NCI-H187 treated with DMSO at 0.1 percent for 48 hours (cell line): Measurements from ENCODE around the gene TMEM121B.
"Not testable (repeated sequence)": the region's sequence is repeated elsewhere in the genome, so short reads cannot be mapped to it uniquely, and the experiment has no call there.

Experiments
- DNase-seq: peaks from one replicate; lab custom pipeline; 2025; lab: John Stamatoyannopoulos, UW

TMEM121B gene

DNA sequence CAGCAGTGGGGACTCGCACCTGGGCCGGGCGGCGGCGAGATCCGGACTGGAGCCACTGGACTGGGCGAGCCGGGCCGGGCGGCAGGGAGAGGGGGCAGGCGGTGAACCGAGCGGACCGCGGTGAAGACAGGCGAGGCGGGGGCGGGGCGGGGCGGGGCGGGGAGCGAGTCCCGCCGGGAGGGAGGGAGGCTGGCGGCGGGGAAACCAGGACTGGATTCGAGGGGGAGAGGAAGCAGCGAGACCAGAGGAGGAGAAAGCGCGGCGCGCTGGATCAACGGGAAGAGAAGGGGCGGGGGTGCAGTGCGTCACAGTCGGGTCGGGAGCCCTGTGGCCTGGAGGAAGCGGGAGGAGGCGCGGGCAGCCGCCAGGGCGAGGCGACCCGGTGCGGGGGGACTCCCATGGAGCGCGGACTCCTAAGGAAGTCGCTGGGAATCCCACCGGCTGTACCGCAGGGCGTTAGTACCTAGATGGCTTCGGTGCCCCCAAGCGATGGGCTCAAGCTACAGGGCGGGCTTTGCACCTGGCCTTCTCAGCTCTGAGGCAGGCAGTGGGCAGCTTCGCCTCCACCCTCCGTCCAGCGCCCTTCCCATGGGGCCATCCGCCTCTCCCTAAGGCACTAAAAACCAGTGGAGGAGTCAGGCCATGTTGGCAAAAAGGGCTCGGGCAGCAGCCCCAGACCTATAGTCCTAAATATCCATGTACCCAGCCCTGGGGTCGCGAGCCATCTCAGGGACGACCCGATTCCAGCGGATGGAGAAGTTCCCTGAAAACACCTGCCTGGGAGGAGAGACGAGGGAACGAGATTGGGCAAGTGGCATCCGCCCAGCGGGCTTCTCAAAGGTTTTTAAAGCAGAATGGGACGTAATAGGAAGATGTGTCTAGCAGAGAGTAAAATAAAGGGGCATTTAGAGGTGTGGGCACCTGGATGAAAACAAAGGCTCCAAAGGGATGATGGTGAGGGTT, at the start of gene TMEM121B:
TMEM121B (minus strand) TSS at position 128 of the 963 bp plus-strand sequence. CDS start 233 bp downstream, outside the sequence.
- no peak for DNase-seq

GRCh38 chr22:17167486-17167885, 46.3 kb upstream of the TMEM121B start:
- no peak for DNase-seq

DNA sequence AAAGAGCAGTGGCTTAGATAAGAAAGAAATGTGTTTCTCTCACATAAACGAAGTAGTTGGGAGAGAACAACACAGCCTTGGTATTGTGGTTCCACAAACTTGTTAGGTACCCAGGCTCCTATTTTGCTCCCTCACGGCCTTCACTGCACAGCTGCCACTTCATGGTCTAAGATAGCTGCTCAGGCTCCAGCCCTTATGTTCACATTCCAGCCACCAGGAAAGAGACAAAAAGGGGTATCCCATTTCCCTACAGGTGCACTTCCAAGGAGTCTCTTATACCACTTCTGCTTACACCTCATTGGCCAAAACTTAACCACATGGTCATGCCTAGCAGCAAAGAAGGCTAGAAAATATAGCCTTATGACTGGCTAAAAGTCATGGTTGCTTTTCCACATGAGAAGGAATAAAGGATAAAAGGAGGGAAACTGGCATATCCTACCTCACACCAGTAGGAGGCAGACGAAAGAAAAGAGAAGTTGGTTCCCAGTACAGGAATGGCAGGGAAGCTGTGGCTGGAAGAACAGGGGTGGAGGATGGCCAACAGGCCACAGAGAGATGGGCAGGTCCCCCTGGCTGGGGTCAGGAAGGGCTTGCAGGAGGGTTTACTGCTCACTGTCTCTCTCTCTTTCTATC, 43.3 kb upstream of the TMEM121B start:
- DNase-seq: no peak

GRCh38 chr22:17162731-17163130, 41.6 kb upstream of the TMEM121B start:
- DNase-seq: no peak

GRCh38 chr22:17161991-17162390, 40.8 kb upstream of the TMEM121B start:
- DNase-seq: no peak

GRCh38 chr22:17159504-17159951, 38.4 kb upstream of the TMEM121B start:
- no peak for DNase-seq

DNA sequence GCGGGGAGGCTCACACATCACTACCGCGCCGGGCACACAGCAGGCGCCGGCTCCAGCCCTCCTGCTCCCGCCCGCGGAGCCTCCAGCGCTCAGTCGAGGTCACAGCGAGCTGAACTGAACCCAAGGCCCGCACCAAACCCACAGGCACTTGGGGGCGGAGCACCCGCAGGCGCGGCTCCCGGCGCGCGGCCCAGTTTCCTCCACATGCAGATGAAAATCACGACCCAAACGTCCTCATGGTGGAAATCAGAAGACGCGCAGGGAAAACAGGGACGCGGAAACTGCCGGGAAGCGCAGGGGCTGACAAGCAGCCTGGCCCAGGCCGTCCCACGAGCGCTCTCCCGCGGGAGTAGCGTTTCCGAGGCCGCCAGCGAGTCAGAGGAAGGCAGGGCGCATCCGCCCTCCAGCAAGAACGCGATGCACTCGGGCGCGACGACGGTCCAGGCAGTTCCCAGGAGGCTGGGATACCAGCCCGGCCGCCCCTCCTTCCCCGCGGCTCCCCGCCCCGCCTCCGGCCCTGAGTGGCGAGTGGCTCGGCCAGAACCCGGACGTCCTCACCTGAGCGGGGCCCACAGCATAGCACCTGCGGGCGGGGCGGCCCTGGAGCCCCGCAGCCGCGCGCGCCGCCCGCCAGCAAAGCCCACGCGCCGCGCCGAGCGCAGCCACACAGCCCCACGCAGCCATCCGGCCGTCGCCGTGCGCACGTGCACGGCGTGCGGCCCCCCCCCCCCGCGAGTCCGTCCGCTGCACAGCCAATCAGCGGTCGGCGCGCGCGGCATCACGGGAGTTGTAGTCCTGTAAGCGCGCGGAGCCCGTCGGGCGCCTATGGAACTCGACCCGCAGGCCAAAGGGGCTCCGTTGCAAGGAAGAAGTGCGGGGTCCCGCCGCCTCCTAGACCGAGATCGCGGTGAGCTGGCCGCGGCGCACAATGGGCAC, 37.7 kb upstream of the TMEM121B start, which contains the start of gene HDHD5:
HDHD5 (minus strand) TSS at position 710 of the 936 bp plus-strand sequence; CDS start at position 684, 26 bp downstream.
- DNase-seq: no peak

GRCh38 chr22:17158176-17158567, 37.0 kb upstream of the TMEM121B start:
- no peak for DNase-seq

DNA sequence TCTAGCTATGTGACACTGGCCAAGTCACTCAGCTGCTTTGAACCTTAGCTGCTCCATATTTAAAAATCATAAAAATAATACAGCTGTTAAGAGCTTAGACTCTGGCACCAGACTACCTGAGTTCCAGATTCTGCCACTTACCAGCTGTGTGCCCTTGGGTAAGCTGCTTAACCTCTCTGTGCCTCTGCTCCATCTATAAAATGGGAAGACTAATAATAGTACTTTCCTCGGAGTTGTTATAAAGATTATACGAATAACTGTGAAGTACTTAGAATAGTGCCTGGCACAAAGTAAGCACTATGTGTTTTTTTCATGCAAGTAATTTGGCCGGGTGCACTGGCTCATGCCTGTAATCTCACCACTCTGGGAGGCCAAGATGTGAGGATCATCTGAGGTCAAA, 36.6 kb upstream of the TMEM121B start:
- DNase-seq: no peak

DNA sequence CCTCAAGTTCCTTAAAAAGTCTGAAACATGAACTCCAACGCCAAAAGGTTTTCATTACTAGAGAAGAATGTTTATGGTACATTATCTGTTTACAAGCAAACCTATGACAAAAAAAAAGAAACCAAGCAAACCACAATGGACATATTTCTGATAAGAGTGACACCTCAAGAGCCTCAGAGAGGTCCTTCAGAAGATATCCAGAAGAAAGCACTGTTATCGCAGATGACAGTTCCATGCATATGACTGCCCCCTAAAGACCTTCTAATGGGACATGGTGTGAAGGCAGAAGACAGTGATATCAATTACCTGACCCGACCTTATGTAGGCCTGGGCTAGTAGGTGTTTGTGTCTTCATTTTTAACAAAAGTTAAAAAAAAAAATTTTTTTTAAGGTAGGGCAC, 34.8 kb upstream of the TMEM121B start:
- DNase-seq: no peak

- DNase-seq: no peak
Measured at GRCh38 chr22:17152971-17153370, 31.8 kb upstream of the TMEM121B start.

- no peak for DNase-seq
Measured at GRCh38 chr22:17152340-17152739, 31.2 kb upstream of the TMEM121B start.

GRCh38 chr22:17149076-17149815, 28.1 kb upstream of the TMEM121B start:
- DNase-seq: no peak

DNA sequence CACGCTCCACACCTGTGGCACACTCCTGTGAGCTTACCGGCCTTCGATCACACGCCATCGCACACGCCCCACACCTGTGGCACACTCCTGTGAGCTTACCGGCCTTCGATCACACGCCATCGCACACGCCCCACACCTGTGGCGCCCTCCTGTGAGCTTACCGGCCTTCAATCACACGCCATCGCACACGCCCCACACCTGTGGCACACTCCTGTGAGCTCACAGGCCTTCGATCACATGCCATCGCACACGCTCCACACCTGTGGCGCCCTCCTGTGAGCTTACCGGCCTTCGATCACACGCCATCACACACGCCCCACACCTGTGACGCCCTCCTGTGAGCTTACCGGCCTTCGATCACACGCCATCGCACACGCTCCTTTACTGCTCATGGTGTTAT, 26.3 kb upstream of the TMEM121B start:
- DNase-seq: not testable (repeated sequence)

GRCh38 chr22:17145021-17145680, 24.0 kb upstream of the TMEM121B start:
- no peak for DNase-seq

DNA sequence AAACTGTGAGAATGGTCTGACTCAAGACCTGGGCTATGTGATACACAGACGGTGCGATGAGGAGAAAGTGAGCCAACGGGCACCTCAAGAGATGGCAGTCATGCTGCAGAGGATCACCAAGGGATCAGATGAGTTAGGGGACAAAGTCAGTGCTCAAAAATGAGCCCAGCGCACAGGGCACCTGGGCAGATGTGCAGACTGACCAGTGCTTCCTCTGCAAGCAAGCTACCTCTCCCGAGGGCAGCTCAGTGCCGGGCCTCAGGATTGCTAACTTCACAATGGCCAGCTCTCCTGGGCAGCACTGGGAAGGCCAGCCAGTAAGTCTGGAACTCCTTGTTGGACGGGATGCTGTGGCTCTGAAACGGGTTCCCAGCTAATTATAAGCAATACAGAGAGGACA, 22.7 kb upstream of the TMEM121B start:
- no peak for DNase-seq

DNA sequence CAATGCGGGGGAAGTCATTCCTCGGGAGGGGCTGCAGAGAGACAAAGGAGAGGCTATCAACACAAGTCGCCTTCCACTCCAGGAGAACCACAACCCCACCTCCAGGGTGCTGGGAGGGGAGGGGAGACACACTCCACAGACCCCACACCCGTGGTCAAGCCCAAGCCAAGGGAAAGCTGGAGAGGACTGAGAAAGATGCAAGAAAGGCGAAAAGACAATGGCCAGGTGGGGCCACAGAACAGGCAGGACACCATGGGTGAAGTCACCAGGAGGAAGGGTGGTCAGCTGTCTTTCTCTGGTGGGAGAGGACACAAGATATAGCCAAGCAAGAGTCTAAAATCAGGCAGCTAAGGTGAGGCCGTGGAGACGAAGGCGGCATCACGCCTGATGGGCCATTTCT, 21.9 kb upstream of the TMEM121B start:
- no peak for DNase-seq

- DNase-seq: no peak
Measured at GRCh38 chr22:17140826-17141766, 19.9 kb upstream of the TMEM121B start.

DNA sequence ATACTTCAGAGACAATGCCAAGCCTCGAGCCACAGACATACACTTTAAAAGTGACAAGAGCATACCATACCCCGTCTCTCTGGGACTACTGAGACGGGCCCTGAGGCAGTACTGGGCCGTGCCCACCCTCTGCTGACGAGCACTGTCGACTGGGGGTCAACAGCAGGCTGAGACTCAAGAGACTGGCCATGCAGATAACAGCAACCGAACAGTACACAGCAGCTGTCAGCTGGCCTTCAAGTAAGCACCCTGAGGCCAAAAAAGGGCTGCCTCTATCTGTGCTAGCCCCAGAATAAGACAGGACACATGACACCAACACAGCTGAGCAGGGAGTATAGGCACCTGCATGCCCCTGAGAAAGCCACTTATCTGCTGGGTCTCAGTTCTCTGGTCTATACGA, 18.9 kb upstream of the TMEM121B start:
- no peak for DNase-seq
